NCI-H2081 (cell line): ENCODE data around the gene RAD9A.
"Not testable (repeated sequence)": the region's sequence is repeated elsewhere in the genome, so short reads cannot be mapped to it uniquely, and the experiment has no call there.

Experiments
- DNase-seq, 2 experiments: peaks; one replicate each; lab custom pipeline; 2025; lab: John Stamatoyannopoulos, UW

The RAD9A gene

GRCh38 chr11:67397536-67397935 lies 5.8 kb downstream of the RAD9A start:
- DNase-seq: no peak

- no peak for DNase-seq
Measured at GRCh38 chr11:67397986-67398660, 6.3 kb downstream of the RAD9A start.

- no peak for DNase-seq
Measured at GRCh38 chr11:67398661-67399563, 7.1 kb downstream of the RAD9A start.

GRCh38 chr11:67400251-67400941 lies 8.6 kb downstream of the RAD9A start:
- no peak for DNase-seq

- DNase-seq: no peak
Measured at GRCh38 chr11:67400942-67401494, 9.2 kb downstream of the RAD9A start.

GRCh38 chr11:67401495-67402191 lies 9.9 kb downstream of the RAD9A start, which contains the start of gene PPP1CA:
TSS of gene PPP1CA (minus strand) at chr11:67401858. CDS start at chr11:67401782, 76 bp downstream.
- DNase-seq: peak; percentile 78 to 88

- DNase-seq: not testable (repeated sequence)
Measured at GRCh38 chr11:67402192-67402839, 10.5 kb downstream of the RAD9A start.

GRCh38 chr11:67403085-67403484 lies 11.3 kb downstream of the RAD9A start:
- DNase-seq: not testable (repeated sequence)

GRCh38 chr11:67404515-67405195 lies 12.9 kb downstream of the RAD9A start:
- DNase-seq: no peak

- DNase-seq: no peak
Measured at GRCh38 chr11:67405196-67405567, 13.4 kb downstream of the RAD9A start.

- no peak for DNase-seq
Measured at GRCh38 chr11:67405688-67406339, 14.0 kb downstream of the RAD9A start.

- no peak for DNase-seq
Measured at GRCh38 chr11:67406420-67406968, 14.7 kb downstream of the RAD9A start.

GRCh38 chr11:67406969-67407687 lies 15.3 kb downstream of the RAD9A start:
- DNase-seq: no peak

- DNase-seq: no peak
Measured at GRCh38 chr11:67407688-67408163, 15.9 kb downstream of the RAD9A start.

GRCh38 chr11:67408437-67409200 lies 16.8 kb downstream of the RAD9A start:
- DNase-seq: no peak

- no peak for DNase-seq
Measured at GRCh38 chr11:67409261-67409666, 17.5 kb downstream of the RAD9A start.

- peak in 1 of 2 experiments; percentile 12 for DNase-seq
Measured at GRCh38 chr11:67409781-67410368, 18.1 kb downstream of the RAD9A start.
